GM19025 (cell line): Measurements from ENCODE around the gene CIRBP.

Experiments used
- ATAC-seq: cut with Tn5 transposase; IDR thresholded peaks from one replicate; pipeline ENCODE4 v1.9.1; 2021; ENCODE audit warnings: mild to moderate bottlenecking, low read depth, moderate library complexity; ENCODE audit not compliant: unreplicated experiment

The CIRBP gene

DNA sequence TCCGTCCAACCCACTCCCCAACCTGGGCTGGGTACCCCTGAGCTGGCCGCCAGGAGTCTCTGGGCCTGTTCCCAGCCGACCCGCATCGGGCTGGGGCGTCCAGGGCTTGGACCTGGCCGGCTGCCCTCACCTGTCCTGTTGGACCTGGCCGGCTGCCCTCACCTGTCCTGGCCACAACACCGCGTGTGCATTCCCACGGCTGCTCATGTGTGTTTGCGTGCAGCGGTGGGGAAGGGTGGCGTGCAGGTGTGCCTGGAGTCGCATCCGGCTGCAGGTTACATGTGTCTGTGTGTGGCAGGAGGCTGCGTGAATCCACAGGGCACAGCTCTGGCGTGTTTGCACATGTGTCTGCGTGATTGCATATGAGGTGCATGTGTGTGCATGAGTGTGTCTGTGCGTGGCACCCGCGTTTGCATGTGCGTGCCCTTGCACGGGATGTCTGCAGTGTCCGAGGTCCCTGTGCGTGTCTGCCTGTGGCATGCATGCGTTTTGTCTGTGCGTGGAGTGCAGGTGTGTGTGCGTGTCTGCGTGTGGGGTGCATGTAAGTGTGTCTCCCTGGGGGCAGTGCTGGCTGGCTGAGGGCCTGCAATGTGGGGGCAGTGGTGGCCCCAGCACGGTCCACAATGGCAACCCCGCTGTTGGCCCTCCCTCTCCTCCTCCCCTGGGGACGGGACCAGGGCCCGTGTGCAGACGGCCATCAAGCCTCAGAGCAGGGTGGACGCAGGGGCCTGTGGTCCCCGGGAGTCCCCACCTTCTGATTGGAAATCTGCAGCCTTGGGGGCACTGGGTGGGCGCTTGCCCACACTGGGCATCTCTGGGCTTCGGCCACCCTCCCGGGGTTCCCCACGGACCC lies 19.9 kb downstream of the CIRBP start:
- no peak for ATAC-seq

DNA sequence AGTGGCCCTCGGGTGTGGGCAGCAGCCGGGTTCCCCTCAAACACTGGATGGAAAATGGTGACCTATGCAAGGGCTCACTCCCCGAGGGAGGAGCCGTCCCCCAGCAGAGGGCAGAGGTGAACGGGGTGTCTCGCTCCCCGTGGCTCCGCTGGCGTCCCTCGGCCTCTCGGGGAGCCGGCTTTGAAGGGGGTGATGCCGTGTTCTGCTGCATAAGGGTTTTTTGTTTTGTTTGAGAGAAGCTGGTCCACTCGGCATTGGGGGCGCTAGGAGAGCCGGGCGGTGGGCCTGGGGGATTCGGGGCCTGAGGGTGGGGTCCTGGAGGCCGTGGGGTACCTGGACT lies 20.5 kb downstream of the CIRBP start:
- no peak for ATAC-seq

DNA sequence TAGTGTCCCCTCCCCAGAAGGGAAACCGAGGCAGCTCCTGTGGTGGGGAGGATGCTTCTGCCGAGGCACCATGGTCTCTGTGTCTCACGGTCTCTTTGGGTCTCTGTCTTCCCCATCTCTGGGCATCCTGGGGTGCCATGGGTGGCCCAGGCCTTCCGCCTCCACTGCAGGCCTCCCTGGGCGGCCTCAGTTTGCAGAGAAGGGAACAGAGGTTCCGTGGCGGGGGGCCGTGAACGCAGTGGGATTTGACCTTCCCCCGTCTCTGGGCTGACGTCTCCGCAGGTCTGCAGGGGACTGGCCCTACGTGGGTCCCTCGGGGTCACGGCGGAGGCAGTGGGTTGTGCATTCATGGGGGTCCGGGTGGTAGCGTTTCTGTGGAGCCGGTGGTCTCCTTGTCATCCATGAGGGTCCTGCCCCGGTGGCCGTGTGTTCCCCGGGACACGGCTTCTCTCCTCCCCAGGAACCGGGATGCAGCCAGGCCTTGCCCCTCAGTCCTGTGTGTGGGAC lies 21.1 kb downstream of the CIRBP start:
- ATAC-seq, result no peak

DNA sequence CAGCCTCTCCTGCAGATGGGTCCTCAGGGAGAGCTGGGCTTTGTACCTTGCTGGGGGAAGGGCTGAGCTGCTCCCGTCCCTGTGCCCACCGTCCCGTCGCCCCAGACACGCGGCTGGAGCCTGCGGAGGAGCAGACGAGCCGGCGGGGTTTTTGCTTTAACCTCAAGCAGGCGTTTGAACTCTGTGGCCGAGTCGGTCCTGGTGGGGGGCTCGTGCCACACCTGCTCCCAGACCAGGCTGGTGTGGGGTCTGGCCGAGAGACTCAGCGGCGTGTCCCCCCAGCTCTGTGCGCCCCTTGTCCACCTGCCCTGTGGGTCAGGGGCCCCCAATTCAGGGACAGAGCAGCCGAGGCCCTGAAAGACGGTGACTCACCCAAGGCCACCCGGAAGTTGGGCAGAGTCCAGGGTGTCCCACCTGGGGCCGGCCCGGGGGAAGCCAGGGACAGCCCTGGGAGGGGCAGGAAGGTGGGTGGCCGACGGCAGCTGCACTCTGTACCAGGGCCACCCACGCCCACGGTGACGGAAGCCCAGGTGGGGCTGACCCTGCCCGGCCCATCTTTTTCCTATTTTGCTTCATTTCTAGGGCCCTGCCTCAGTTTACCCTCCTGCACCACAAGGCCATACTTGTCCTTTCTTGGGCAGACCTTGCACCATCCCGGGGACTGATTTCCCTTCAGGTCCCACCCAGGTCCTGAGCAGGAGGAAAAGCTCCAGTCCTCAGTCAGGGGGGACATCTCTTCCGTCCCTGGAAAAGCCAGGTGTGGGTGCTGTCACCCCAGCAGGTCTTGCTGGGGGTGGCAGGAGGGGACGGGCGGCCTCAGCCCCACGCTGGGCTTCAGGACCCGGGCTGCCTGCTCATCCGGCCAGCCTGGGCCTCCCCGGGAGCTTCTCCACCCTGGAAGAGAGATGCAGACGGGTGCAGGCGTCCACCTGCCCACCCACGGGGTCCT lies 21.8 kb downstream of the CIRBP start:
- ATAC-seq, result no peak

DNA sequence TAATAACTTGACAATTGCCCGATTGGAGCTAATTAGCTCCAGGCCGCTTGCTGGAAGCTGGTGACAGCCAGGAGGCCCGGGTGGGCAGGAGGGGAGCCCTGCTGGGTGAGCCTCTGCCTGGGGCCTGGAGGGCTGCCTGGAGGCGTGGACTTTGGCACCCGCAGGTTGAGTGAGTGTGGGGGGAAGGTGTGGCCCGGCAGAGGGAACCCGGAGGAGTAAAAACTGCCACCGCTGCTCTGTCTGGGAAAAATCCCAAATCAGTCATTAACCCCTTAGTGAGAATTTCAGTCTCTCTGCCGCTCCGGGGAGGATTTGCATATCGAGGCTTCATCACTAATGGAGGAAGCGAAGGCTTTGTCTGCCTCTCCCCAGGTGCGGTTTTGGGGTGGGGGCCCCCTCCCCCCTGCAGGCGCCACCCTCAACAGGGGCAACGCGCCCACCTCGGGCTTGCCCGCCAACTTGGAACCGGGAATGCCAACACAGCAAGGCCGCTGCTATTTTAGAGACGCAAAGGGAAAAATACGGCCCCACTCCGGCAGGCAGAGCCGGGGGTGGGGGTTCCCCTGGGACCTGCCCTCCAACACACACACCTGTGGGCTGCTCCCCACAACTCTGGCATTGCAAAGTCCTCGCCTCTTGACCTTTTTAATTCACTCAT lies 22.8 kb downstream of the CIRBP start:
- ATAC-seq, result no peak

DNA sequence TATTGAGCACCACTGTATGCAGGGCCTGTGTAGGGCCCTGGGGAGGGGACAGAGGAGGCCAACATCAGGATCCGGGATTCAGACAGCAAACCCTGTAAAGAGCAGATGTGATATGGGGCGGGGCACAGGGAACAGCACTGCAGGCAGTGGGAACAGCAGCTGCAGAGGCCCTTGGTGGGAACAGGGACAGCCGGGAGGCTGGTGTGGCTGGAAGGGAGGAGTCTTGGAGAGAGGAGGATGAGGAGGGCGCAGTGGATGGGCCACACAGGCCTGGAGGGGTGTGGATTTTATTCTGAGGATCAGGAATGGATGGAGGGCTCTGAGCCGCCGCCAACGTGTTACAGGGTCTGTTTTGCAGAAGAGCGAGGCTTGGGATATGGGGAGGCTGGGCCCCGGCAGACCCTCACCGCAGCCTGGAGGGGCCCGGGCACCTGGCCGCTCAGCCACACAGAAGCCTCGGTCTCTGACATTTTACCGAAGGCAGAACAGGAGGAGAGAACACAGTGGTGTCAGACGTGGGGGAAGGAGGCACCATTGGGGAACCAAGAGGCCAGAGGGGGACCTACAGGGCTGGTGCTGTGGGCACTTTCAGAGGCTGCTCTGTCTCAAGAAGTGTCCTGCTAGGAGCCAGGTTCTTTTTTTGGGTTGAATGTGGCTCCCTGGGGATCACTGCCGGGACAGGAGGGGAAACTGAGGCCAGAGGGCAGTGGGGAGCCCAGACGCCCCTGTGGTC lies 23.5 kb downstream of the CIRBP start:
- no peak for ATAC-seq

DNA sequence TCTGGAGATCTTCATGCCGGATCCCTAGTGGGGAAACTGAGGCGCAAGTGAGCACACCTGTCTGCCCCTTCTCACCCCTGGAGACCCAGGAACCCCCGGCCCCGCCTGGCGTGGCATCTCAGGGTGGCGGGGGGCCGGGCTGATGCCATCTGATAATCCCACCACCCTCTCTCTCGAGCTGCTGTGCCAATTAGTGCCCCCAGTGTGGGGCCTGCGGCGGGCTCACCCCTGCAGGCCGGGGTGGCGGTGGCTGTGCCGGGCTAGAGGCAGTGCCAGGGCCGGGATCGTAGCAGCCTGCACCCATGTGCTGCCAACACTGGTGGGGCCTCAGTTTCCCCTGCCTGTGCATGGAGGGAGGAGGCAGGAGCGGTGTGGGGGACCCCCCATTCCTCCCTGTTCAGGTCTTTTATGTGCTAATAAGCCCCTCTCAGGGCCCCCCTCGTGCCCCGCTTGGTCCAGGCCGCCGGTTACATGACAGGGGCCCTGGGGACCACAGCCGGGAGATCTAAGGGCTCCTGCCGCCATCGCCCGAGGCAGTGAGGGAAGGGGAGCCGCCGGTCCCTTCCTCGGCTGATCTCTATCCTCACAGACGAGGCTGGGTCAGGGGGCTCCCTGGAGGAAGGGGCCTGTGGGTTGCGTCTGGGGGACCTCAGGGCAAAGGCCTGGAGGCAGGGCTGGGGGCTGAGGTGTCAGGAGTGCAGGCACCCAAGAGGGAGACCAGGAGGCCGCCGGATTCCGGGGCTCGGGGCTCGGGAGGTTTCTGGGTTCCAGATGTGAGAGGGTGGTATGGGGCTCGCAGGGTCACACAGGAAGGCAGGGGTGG lies 24.9 kb downstream of the CIRBP start:
- ATAC-seq, result no peak

DNA sequence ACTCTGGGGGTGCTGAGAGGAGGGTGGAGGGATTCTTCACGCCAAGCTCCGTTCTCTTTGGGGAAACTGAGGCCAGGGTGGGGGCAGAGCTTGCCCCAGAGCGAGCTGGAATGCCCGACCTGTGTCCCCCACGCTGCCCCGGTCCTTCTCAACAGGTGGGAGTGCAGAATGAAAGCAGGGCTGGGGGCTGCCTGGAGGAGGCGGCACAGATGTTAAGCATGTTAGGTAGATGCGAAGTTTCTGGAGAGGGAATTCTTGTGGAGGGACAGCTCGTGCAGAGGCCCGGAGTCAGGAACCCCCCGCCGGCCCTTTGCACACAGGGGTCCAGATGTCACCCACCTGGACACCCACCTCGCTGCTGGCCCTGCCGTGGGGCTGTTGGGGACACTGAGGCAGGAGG lies 25.6 kb downstream of the CIRBP start:
- no peak for ATAC-seq

DNA sequence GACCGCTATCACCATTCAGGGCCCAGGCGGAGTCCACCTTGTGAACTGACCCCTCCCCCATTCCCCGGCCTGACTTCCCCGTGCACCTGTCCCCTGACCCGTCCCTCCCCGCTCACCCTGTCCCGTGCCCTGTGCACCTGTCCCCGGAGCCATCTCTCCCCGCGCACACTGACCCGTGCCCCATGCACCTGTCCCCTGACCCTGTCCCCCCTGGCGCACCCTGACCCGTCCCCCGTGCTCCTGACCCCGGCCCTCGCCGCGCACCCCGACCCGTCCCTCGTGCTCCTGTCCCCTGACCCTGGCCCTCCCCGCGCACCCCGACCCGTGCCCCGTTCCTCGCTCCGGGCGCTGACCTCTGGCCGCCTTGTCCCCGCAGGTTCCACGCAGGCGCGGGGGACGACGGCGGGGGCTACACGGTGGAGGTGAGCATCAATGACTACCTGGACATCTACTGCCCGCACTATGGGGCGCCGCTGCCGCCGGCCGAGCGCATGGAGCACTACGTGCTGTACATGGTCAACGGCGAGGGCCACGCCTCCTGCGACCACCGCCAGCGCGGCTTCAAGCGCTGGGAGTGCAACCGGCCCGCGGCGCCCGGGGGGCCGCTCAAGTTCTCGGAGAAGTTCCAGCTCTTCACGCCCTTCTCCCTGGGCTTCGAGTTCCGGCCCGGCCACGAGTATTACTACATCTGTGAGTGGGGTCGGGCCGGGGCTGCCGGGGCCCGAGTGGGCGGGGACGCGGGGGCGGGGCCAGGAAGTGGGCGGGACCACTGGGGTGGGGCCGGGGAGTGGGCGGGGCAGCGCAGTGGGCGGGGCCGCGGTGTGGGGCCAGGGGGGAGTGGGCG lies 26.3 kb downstream of the CIRBP start:
- no peak for ATAC-seq

DNA sequence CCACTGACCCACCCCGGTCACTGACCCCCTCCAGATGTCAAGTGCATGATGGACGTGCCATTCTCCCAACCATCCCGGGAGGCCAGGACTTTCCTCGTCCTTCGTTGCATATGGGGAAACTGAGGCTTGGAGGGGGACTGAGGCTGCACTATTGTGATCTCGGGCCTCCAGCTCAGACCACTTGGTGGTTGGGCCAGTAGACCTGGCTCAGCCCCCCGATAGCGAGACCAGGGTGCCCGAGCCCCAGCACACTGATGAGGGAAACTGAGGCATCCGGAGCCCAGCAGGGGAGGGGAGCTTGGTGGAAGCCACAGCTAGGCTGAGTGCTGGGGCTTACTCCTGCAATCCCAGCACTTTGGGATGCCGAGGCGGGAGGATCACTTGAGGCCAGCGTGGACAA lies 26.9 kb downstream of the CIRBP start:
- ATAC-seq, result no peak

DNA sequence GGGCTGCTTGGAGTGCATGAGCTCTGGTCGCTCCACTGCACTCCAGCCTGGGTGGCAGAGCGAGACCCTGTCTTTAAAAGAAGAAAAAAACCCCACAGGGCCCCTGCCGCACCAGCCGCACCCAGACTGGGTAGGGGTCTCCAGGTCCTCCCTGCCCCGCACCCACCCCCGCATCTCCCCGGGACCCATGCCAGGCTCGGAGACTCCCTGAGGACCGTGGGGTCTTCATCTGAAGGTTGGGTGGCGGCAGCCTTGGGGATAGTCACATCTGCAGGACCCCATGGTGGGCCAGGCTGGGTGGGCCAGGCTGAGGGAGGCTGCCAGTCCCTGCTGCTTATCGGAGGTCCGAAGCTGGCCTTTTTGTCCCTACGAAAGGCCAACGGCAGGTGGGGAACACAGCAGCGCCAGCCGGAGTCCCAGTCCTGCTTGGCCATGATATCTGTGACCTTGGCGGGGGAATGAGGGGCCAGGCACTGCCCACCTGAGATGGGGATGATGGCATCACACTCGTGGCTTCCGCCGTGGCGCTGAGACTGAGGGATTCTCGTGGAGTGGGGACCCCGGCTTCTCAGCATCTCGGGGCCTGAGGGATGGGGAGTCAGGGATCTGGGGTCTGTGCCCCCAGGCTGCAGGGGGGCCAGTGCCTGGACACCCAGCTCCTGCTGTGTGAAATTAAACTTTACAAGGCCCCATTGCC lies 27.6 kb downstream of the CIRBP start:
- no peak for ATAC-seq

DNA sequence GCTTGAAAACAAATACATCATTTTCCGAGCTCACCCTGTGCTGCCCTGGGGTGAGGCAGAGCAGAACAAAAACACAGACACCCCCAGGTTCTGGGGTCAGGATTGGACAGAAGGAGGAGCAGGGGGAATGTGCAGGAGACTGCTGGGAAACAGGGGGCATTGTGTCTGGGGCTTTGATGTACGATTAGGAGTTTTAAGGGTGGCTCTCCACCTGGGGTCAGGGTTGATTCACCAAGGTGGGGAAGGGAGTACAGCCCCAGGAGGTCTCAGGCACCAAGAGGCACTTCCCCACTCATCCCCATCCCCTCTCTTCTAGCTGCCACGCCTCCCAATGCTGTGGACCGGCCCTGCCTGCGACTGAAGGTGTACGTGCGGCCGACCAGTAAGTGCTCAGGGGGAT lies 29.1 kb downstream of the CIRBP start:
- no peak for ATAC-seq

DNA sequence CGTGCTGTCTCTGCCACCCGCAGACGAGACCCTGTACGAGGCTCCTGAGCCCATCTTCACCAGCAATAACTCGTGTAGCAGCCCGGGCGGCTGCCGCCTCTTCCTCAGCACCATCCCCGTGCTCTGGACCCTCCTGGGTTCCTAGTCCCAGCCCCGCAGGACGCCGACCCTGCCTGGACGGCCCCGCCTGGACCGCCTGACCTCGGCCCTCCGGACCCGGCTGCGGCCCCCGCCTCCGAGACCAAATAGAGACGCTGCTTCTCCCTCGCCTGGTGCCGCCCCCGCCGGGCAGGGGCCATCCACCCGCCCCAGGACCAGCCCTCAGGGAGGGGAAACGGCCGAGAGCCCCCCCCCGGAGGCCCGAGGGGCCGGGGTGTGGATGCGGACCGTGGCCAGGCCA lies 30.7 kb downstream of the CIRBP start:
- no peak for ATAC-seq

DNA sequence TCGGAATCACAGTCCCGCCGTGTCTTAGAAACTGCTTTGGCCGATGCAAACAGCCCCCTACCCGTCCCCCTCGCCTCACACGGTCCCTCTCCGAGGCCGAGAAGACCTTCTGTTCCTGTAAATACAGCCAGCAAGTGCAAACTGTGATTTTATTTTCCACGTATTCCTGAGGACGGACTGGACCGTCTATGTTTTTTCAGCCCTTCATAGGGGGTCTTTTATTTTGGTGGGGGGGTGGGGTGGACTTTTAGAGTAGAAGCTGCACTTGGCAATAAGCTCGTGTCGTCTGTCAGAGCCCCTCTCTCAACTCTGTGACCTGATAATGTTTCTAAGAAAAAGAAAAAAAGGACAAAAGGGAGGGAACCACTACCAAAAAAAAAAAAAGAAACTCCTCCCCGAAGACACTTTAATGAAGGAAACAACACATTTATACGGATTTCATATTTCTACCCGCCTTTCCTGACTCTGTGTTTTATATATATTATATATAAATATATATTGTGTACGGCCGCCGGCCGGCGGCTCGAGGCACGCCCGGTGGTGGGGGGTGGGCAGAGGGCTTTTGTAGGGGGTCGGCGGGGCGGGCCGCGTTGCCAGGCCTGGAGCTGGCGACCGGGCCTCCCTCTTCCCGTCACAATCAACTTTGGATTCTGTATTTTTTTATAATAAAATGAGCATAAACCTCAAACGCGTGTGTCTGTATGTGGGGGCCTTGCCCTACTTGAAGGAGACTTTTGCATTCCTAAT lies 31.8 kb downstream of the CIRBP start:
- no peak for ATAC-seq

DNA sequence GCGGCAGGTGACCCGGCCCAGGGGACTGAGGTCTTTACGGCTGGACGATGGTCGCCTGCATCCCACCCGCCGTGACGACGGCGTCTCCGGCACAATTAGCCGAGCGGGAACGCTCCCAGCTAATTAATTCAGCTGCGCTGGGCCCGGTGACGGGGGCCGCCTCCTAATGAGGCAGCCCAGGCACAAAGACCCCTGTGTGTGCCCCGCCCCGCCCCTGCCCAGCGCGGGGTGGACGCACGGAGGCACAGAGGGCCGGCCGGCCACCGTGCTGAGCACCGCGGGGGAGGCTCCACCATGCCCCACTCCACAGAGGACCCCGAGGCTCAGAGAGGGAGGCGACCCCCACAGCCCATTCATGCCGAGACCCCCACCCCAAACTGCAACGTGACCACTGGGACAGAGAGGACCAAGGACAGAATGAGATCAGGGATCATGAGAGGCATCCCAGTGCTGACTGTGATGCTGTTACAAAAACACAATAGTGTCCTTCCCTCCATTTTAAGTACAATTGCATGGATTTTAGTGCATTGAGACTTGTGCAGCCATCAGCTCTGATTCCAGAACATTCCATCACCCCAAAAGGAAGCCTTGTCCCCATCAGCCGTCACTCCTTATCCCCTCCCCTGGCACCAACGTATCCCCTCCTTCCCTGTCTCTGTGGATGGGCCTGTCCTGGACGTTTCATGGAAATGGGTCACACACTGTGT lies 33.6 kb downstream of the CIRBP start:
- ATAC-seq, result no peak

DNA sequence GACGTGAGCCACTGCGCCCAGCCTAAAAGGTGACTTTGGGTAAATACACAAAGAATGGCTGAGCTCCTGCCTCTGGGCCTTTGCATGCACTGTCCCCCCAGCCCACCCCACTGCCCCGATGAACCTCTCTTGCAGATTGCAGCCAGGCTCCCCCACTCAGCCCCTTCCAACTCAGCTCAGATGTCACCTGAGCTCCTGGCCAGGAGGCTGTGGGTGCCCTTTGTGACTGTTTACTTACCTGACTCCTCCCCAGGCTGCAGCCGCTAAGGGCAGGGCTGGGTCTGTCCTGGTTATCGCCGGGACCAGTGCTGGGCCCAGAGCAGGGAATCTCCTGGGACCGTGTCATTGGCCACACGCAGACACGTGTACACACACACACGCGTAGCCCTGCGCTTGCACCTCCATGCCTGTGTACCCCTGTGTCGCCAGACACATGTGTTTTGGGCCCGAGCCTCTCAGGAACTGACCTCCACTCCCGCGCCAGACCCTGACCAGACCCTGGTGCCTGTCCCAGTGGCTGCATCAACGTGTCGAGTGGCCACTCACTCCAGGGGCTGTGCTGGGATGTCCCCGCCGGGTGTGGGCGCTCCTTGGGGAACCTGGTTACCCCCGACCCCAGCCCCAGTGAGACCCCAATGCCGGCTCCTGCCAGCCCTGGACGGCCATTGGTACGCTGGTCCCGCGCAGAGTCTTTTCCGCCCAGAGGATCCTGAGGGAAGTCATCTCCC lies 35.2 kb downstream of the CIRBP start:
- ATAC-seq, result no peak
